A549 (cell line): ENCODE data around the gene PUS3. TPM values are rescaled to one million over a fixed set of nuclear protein-coding genes. Genes with fewer than 3 reads are reported as not detected.

Source experiments
- ATAC-seq, 2 experiments: fragments of 200-7000 bp in 1 of 2; fragments of >200 bp in 1 of 2; cut with Nextera tagmentation in 1 of 2; cut with Tn5 transposase in 1 of 2; 3 replicates each; pipeline versions ENCODE4 v1.8.0 to v1.9.1; 2018 to 2020; ENCODE audit warnings: mild to moderate bottlenecking in 1 of 2, moderate library complexity in 1 of 2
- CTCF ChIA-PET: fragments of 300-600 bp; sonication (Branson Sonifier 250); formaldehyde crosslinking; extraction: SDS; loops from one replicate; lab custom pipeline; 2021; ENCODE audit warnings: antibody characterized with exemption, inconsistent platforms; lab: Yijun Ruan, JAX
- POLR2A ChIA-PET: fragments of 350-600 bp; formaldehyde crosslinking; extraction: SDS; loops from one replicate; lab custom pipeline; 2021; ENCODE audit warnings: antibody characterized with exemption, inconsistent platforms; lab: Yijun Ruan, JAX
- DNase-seq, 2 experiments: peaks; one replicate each; pipeline versions ENCODE4 v3.0.0 to v3.0.0-alpha.2; 2011 to 2016; ENCODE audit warnings: low read depth in 1 of 2, low spot score in 1 of 2
- FAIRE-seq: peaks from 2 replicates; lab custom pipeline; 2011; peaks lifted over from hg19 to GRCh38; lab: Jason Lieb, UNC
- H3K27ac ChIP-seq, 2 experiments: fragments of >200 bp; sonication (Bioruptor Twin); formaldehyde crosslinking; 3 replicates each; pipeline ENCODE4 v1.5.1; 2016 to 2017
- H3K4me1 ChIP-seq: fragments of >200 bp; sonication (Bioruptor Twin); formaldehyde crosslinking; 3 replicates; pipeline ENCODE4 v1.6.1; 2016
- H3K4me2 ChIP-seq: fragments of >200 bp; sonication (Bioruptor Twin); formaldehyde crosslinking; 3 replicates; pipeline ENCODE4 v1.6.1; 2016
- H3K4me3 ChIP-seq: fragments of >200 bp; sonication (Bioruptor Twin); formaldehyde crosslinking; 3 replicates; pipeline ENCODE4 v1.5.1; 2016
- H3K9me3 ChIP-seq: fragments of >200 bp; sonication (Bioruptor Twin); formaldehyde crosslinking; 3 replicates; pipeline ENCODE4 v1.6.1; 2016
- BCL3 ChIP-seq: fragments of >200 bp; sonication (Bioruptor Twin); formaldehyde crosslinking; IDR thresholded peaks from 3 replicates; pipeline ENCODE4 v1.6.1; 2016
- CBX8 ChIP-seq: fragments of 200-600 bp; sonication (generic); IDR thresholded peaks from 2 replicates; pipeline ENCODE4 v1.6.1; 2016
- FOSL2 ChIP-seq, 2 experiments: fragments of 450-650 bp in 1 of 2; fragments of >200 bp in 1 of 2; sonication (Bioruptor Twin) in 1 of 2; formaldehyde crosslinking; IDR thresholded peaks; 2 replicates each; pipeline versions ENCODE4 v1.5.0 to v1.6.1; 2016 to 2020; ENCODE audit warnings: mild to moderate bottlenecking in 1 of 2, moderate library complexity in 1 of 2
- FOXS1 ChIP-seq: fragments of 250-450 bp; sonication (Bioruptor Pico); IDR thresholded peaks from 2 replicates; pipeline ENCODE4 v1.5.0; 2020; ENCODE audit warnings: mild to moderate bottlenecking, moderate library complexity
- HMGXB4 ChIP-seq: fragments of 250-450 bp; sonication (Bioruptor Pico); IDR thresholded peaks from 2 replicates; pipeline ENCODE4 v1.5.0; 2021; ENCODE audit warnings: mild to moderate bottlenecking, moderate library complexity, borderline replicate concordance
- KDM1A ChIP-seq: fragments of 200-600 bp; sonication (generic); IDR thresholded peaks from 2 replicates; pipeline ENCODE4 v1.6.1; 2016; ENCODE audit warnings: low read depth, mild to moderate bottlenecking
- MAZ ChIP-seq: fragments of 150-350 bp; IDR thresholded peaks from 2 replicates; pipeline ENCODE4 v1.6.1; 2014; ENCODE audit warnings: antibody characterized with exemption, low read depth, low read length, borderline replicate concordance
- NR3C1 ChIP-seq: fragments of >200 bp; sonication (Bioruptor Twin); formaldehyde crosslinking; IDR thresholded peaks from 3 replicates; pipeline ENCODE4 v1.6.1; 2017
- RCOR1 ChIP-seq: fragments of 150-350 bp; IDR thresholded peaks from 2 replicates; pipeline ENCODE4 v1.6.1; 2014; ENCODE audit warnings: antibody characterized with exemption, low read length, low read depth
- REST ChIP-seq: fragments of 200-600 bp; sonication (generic); IDR thresholded peaks from 2 replicates; pipeline ENCODE4 v1.6.1; 2016; ENCODE audit warnings: antibody characterized with exemption, mild to moderate bottlenecking, moderate library complexity
- ZC3H11A ChIP-seq: fragments of 450-650 bp; IDR thresholded peaks from 2 replicates; pipeline ENCODE4 v1.6.1; 2014; ENCODE audit warnings: antibody characterized with exemption, mild to moderate bottlenecking
- ZFP36 ChIP-seq: fragments of 450-650 bp; IDR thresholded peaks from 2 replicates; pipeline ENCODE4 v1.6.1; 2014; ENCODE audit warnings: borderline replicate concordance; ENCODE audit not compliant: partially characterized antibody
- ZNF302 ChIP-seq: fragments of 250-450 bp; sonication (Bioruptor Pico); IDR thresholded peaks from 2 replicates; pipeline ENCODE4 v1.9.0; 2021; ENCODE audit warnings: inconsistent platforms, mild to moderate bottlenecking, moderate library complexity
- WGBS: methylation state at CpG from one replicate; pipeline ENCODE4 v1.1.6; 2017; ENCODE audit errors: missing lambda C conversion rate; 5-methylcytosine and 5-hydroxymethylcytosine counted together
- polyA plus RNA-seq, 4 experiments: library from polyadenylated mRNA; depleted of rRNA in 3 of 4; stranded (reverse); fragments of >200 nt; fragmentation: RNase III in 1 of 4; extraction: RNeasy Plus Mini Kit Qiagen cat#74134 plus additional on column Dnase treatment in 1 of 4; gene quantifications; 2 replicates in 3 of 4; 3 replicates in 1 of 4; pipeline ENCODE4 v1.2.3, GENCODE V29; 2011 to 2017

PUS3 gene
- polyA plus RNA-seq, 2 of the 4 experiments (the other 2 are of a cell fraction) = 5.0 to 8.0 TPM

- no peak for DNase-seq
- H3K27ac ChIP-seq = no peak overlapping the region
- no peaks in the 10 kb centered on the region for H3K4me1 ChIP-seq
- TF ChIP-seq CBX8 (no peak), RCOR1 (no peak), HMGXB4 (no peak), FOXS1 (CRISPR knock-in tag) (no peak), BCL3 (no peak), MAZ (no peak), ZNF302 (CRISPR knock-in tag) (no peak)
- no peak for FAIRE-seq
- 74% methylated on average over 11 of the region's 14 CpGs for WGBS
- no peak overlapping the region for H3K4me2 ChIP-seq
- ATAC-seq = no peak
- no peaks in the 10 kb centered on the region for H3K9me3 ChIP-seq
- ChIA-PET POLR2A (no interaction called here), CTCF (interaction anchor here (1.1 kb wide), 1 partner anchor 24 kb away, joined by 4 read pairs; no protein-coding TSS in a partner anchor)
- H3K4me3 ChIP-seq = no peak overlapping the region
These were observed 43.9 kb upstream of the PUS3 start for GRCh38 chr11:125946712-125947418.

DNA sequence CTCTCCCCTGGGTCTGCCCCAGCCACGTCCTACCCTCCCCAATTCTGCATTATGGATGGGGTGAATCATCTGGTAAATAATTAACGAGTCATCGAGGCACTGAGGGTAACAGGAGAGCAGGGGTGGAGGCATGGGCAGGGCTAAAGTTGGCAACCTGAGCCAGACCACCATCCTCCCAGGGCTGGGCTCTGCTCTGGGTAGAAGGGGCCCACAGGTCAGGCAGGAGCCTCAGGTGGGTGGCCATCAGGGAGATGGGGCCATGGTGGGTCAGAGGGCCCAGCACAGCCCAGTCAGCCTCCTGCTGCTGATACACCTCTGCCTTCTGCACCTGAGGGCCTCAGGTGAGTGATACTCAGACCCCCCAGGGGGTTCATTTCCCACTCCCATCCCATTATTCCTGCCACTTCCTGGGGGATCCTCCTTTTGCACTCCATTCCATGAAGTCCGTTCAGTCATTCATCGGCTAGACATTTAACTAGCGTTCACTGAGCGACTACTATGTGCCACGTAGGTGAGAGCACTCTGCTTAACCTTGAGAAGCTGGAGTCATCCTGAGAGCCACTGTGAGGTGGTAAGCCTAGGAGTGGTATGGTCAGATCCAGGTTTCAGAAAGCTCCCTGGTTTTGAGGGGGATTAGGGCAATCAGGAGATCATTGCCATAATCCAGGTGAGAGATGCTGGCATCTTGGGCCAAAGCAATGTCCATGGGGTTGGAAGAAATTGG lies 43.0 kb upstream of the PUS3 start, which contains the start of gene VSIG10L2:
Gene VSIG10L2 (plus strand): TSS at position 248 of the 724 bp plus-strand sequence. CDS start 12 bp downstream, at position 260.
- Histone ChIP-seq H3K27ac (no peak within 1 kb of the TSS), H3K9me3 (no peaks in the 10 kb centered on the region), H3K4me1 (no peaks in the 10 kb centered on the region), H3K4me3 (no peak within 1 kb of the TSS)
- CTCF ChIA-PET = interaction anchor here (1.1 kb wide), 1 partner anchor 23 kb away, joined by 4 read pairs; no protein-coding TSS in a partner anchor
- POLR2A ChIA-PET = no interaction called here
- FAIRE-seq (no peak), DNase-seq (no peak)
- TF ChIP-seq KDM1A (no peak), NR3C1 (no peak), REST (no peak), FOSL2 (IDR thresholded peaks at IDR 0.05) (no peak), FOSL2 (CRISPR knock-in tag; IDR thresholded peaks at IDR 0.05) (no peak), ZC3H11A (no peak), ZFP36 (no peak)
- TF ChIP-seq, all 56 proteins: peak for 0
- ATAC-seq = no peak
- WGBS = 66% methylated on average over 8 of the region's 8 CpGs
- no peak within 1 kb of the TSS for H3K4me2 ChIP-seq
